H1 (cell line): Measurements from ENCODE around the gene PLCL2.

Experiments used
- GTF2F1 ChIP-seq: IDR thresholded peaks from 2 replicates; pipeline ENCODE4 v1.6.1; 2012; ENCODE audit warnings: low read depth, low read length, improper control_type of control experiment, borderline replicate concordance
- POLR2A ChIP-seq, 2 experiments: IDR thresholded peaks; 1 replicate in 1 of 2; 2 replicates in 1 of 2; pipeline ENCODE4 v1.6.1; 2011; ENCODE audit warnings: low read depth in 2 of 2, low read length in 2 of 2, mild to moderate bottlenecking in 2 of 2; ENCODE audit errors: control extremely low read depth in 1 of 2
- YY1 ChIP-seq: IDR thresholded peaks from 2 replicates; pipeline ENCODE4 v1.6.1; 2011; ENCODE audit warnings: low read depth, mild to moderate bottlenecking, low read length
- TF ChIP-seq, protein P1 (sequence below), 3 experiments: IDR thresholded peaks; 1 replicate in 2 of 3; 2 replicates in 1 of 3; pipeline versions ENCODE4 v1.5.1 to v1.6.1; 2011; ENCODE audit warnings: low read length in 3 of 3, mild to moderate bottlenecking in 3 of 3, inconsistent platforms in 2 of 3, low read depth in 1 of 3, moderate library complexity in 1 of 3; ENCODE audit not compliant: insufficient read depth in 1 of 3; ENCODE audit errors: control extremely low read depth in 1 of 3

DNA sequence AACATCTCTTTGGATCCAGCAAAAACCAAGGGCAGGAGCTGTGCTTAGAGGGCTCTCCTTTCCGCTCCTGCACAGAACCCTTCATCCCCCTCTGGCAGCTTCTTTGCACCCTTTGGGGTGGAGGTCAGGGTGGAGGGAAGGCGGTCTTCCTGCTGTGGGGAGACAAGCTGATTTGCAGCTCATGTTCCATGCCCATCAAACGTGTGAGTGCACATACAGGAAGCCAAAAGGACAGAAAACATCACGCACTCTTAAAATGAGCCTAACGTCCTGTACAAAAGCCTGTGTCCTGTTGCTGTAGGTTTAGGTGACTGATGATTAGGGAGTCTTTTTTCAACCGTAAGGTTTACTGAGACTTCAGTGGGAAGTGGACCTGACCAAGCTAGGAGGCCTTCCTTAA, 195.2 kb downstream of the PLCL2 start:
- no peak for TF ChIP-seq POLR2A (IDR thresholded peaks at IDR 0.05; ENCODE audit: control extremely low read depth in 1 of 2, low read depth in 2 of 2, low read length in 2 of 2)
- TF ChIP-seq, protein P1, sequence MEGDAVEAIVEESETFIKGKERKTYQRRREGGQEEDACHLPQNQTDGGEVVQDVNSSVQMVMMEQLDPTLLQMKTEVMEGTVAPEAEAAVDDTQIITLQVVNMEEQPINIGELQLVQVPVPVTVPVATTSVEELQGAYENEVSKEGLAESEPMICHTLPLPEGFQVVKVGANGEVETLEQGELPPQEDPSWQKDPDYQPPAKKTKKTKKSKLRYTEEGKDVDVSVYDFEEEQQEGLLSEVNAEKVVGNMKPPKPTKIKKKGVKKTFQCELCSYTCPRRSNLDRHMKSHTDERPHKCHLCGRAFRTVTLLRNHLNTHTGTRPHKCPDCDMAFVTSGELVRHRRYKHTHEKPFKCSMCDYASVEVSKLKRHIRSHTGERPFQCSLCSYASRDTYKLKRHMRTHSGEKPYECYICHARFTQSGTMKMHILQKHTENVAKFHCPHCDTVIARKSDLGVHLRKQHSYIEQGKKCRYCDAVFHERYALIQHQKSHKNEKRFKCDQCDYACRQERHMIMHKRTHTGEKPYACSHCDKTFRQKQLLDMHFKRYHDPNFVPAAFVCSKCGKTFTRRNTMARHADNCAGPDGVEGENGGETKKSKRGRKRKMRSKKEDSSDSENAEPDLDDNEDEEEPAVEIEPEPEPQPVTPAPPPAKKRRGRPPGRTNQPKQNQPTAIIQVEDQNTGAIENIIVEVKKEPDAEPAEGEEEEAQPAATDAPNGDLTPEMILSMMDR (IDR thresholded peaks at IDR 0.05; ENCODE audit: control extremely low read depth in 1 of 3, insufficient read depth in 1 of 3, low read depth in 1 of 3, low read length in 3 of 3) = no peak
- TF ChIP-seq YY1 = no peak
- TF ChIP-seq GTF2F1 = no peak
